Uterus (tissue), 2 donors: ENCODE measurements around the gene IGLON5.

Experiments
- POLR2A ChIP-seq, 2 donors: fragments of 450-650 bp; IDR thresholded peaks; one replicate each; pipeline ENCODE4 v1.6.1; 2016; ENCODE audit warnings: antibody characterized with exemption in 2 of 2, mild to moderate bottlenecking in 1 of 2, moderate library complexity in 1 of 2
- TF ChIP-seq, protein P1 (sequence below), 4 experiments: fragments of 200-600 bp in 2 of 4; fragments of 450-650 bp in 2 of 4; sonication (generic) in 2 of 4; IDR thresholded peaks; one replicate each; pipeline ENCODE4 v1.5.1; 2016 to 2019; ENCODE audit warnings: antibody characterized with exemption in 4 of 4, mild to moderate bottlenecking in 2 of 4, moderate library complexity in 1 of 4

DNA sequence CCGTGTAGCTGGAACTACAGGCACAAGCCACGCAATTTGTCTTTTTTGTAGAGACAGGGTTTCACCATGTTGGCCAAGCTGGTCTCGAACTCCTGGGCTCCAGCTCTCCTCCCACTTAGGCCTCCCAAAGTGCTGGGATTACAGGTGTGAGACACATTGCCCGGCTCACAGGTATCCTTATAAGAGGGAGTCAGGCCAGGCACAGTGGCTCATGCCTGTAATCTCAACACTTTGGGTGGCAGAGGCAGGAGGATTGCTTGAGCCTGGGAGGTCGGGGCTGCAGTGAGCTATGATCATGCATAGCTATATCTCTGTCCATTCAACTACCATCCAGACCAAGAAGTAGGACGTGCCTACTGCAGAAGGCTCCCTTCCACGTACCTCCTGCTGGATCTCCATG lies 10.2 kb upstream of the IGLON5 start:
- TF ChIP-seq, protein P1, sequence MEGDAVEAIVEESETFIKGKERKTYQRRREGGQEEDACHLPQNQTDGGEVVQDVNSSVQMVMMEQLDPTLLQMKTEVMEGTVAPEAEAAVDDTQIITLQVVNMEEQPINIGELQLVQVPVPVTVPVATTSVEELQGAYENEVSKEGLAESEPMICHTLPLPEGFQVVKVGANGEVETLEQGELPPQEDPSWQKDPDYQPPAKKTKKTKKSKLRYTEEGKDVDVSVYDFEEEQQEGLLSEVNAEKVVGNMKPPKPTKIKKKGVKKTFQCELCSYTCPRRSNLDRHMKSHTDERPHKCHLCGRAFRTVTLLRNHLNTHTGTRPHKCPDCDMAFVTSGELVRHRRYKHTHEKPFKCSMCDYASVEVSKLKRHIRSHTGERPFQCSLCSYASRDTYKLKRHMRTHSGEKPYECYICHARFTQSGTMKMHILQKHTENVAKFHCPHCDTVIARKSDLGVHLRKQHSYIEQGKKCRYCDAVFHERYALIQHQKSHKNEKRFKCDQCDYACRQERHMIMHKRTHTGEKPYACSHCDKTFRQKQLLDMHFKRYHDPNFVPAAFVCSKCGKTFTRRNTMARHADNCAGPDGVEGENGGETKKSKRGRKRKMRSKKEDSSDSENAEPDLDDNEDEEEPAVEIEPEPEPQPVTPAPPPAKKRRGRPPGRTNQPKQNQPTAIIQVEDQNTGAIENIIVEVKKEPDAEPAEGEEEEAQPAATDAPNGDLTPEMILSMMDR (IDR thresholded peaks at IDR 0.05): no peak
- TF ChIP-seq POLR2A (IDR thresholded peaks at IDR 0.05): no peak
